Measurements from ENCODE around the gene PACSIN2.
"Not testable (repeated sequence)": the region's sequence is repeated elsewhere in the genome, so short reads cannot be mapped to it uniquely, and the experiment has no call there.

The PACSIN2 gene

GRCh38 chr22:43005106-43005505 lies 9.8 kb downstream of the PACSIN2 start:
- DNase-seq, result no peak
- TF ChIP-seq POLR2A (IDR thresholded peaks at IDR 0.05; ENCODE audit: low read length), result no peak
- no peak for TF ChIP-seq GATA1 (IDR thresholded peaks at IDR 0.05; ENCODE audit: low read depth, low read length)

GRCh38 chr22:43004362-43005035 lies 10.4 kb downstream of the PACSIN2 start:
- TF ChIP-seq POLR2A (IDR thresholded peaks at IDR 0.05; ENCODE audit: low read length), result no peak
- no peak for TF ChIP-seq GATA1 (IDR thresholded peaks at IDR 0.05; ENCODE audit: low read depth, low read length)
- DNase-seq, result peak; percentile 45 to 55

- DNase-seq, result peak in 1 of 2 experiments; percentile 29
- no peak for TF ChIP-seq POLR2A (IDR thresholded peaks at IDR 0.05; ENCODE audit: low read length)
- TF ChIP-seq GATA1 (IDR thresholded peaks at IDR 0.05; ENCODE audit: low read depth, low read length), result no peak
Measured at GRCh38 chr22:43002202-43002586, 12.8 kb downstream of the PACSIN2 start.

- DNase-seq, result no peak
- TF ChIP-seq GATA1 (IDR thresholded peaks at IDR 0.05; ENCODE audit: low read depth, low read length) (no peak), POLR2A (IDR thresholded peaks at IDR 0.05; ENCODE audit: low read length) (no peak)
Measured at GRCh38 chr22:43001271-43002201, 13.4 kb downstream of the PACSIN2 start.

- DNase-seq, result no peak
- TF ChIP-seq POLR2A (IDR thresholded peaks at IDR 0.05; ENCODE audit: low read length), result no peak
- TF ChIP-seq GATA1 (IDR thresholded peaks at IDR 0.05; ENCODE audit: low read depth, low read length), result no peak
Measured at GRCh38 chr22:43000441-43001175, 14.3 kb downstream of the PACSIN2 start.

GRCh38 chr22:42997582-42998090 lies 17.3 kb downstream of the PACSIN2 start:
- DNase-seq, result no peak
- TF ChIP-seq POLR2A (IDR thresholded peaks at IDR 0.05; ENCODE audit: low read length) (no peak), GATA1 (IDR thresholded peaks at IDR 0.05; ENCODE audit: low read depth, low read length) (no peak)

GRCh38 chr22:42996646-42997365 lies 18.1 kb downstream of the PACSIN2 start:
- no peak for TF ChIP-seq GATA1 (IDR thresholded peaks at IDR 0.05; ENCODE audit: low read depth, low read length)
- TF ChIP-seq POLR2A (IDR thresholded peaks at IDR 0.05; ENCODE audit: low read length), result no peak
- DNase-seq, result no peak

- DNase-seq, result not testable (repeated sequence)
Measured at GRCh38 chr22:42995654-42996053, 19.3 kb downstream of the PACSIN2 start.

GRCh38 chr22:42994917-42995562 lies 19.9 kb downstream of the PACSIN2 start:
- DNase-seq, result peak in 1 of 2 experiments; percentile 17
- TF ChIP-seq GATA1 (IDR thresholded peaks at IDR 0.05; ENCODE audit: low read depth, low read length) (no peak), POLR2A (IDR thresholded peaks at IDR 0.05; ENCODE audit: low read length) (no peak)

GRCh38 chr22:42994276-42994916 lies 20.6 kb downstream of the PACSIN2 start:
- no peak for DNase-seq

GRCh38 chr22:42993651-42994275 lies 21.2 kb downstream of the PACSIN2 start:
- TF ChIP-seq POLR2A (IDR thresholded peaks at IDR 0.05; ENCODE audit: low read length) (no peak), GATA1 (IDR thresholded peaks at IDR 0.05; ENCODE audit: low read depth, low read length) (no peak)
- DNase-seq, result no peak

More at GRCh38 chr22:42994276-42994916, 20.6 kb downstream of the PACSIN2 start:
- TF ChIP-seq GATA1 (IDR thresholded peaks at IDR 0.05; ENCODE audit: low read depth, low read length), result no peak
- no peak for TF ChIP-seq POLR2A (IDR thresholded peaks at IDR 0.05; ENCODE audit: low read length)

GRCh38 chr22:42992886-42993479 lies 22.0 kb downstream of the PACSIN2 start:
- TF ChIP-seq GATA1 (IDR thresholded peaks at IDR 0.05; ENCODE audit: low read depth, low read length) (no peak), POLR2A (IDR thresholded peaks at IDR 0.05; ENCODE audit: low read length) (no peak)
- no peak for DNase-seq
